Right cardiac atrium (tissue), 5 donors: ENCODE measurements around the gene CHST15. TPM values are rescaled to one million over a fixed set of nuclear protein-coding genes. Genes with fewer than 3 reads are reported as not detected.

ENCODE experiments used
- ATAC-seq, 2 donors: fragments of 200-7000 bp; cut with Tn5 transposase; one replicate each; pipeline versions ENCODE4 v1.8.0 to v1.9.1; 2020; ENCODE audit warnings: moderate library complexity in 2 of 2, mild to moderate bottlenecking in 1 of 2
- DNase-seq, 3 donors: peaks; one replicate each; pipeline ENCODE4 v3.0.0-alpha.2; 2020
- H3K27ac ChIP-seq: one replicate; pipeline ENCODE4 v1.5.1; 2013; ENCODE audit warnings: mild to moderate bottlenecking, low read length, control low read depth, moderate library complexity
- H3K27me3 ChIP-seq: one replicate; pipeline ENCODE4 v1.6.1; 2013; ENCODE audit not compliant: control insufficient read depth, insufficient read depth
- H3K4me1 ChIP-seq: one replicate; pipeline ENCODE4 v1.6.1; 2013; ENCODE audit warnings: low read length; ENCODE audit not compliant: control insufficient read depth, insufficient read depth
- H3K4me3 ChIP-seq: one replicate; pipeline ENCODE4 v1.5.1; 2013; ENCODE audit warnings: low read length, control low read depth
- H3K9me3 ChIP-seq: one replicate; pipeline ENCODE4 v1.6.1; 2013; ENCODE audit warnings: low read length; ENCODE audit not compliant: control insufficient read depth
- WGBS: extraction: QIAGEN DNeasy Blood & Tissue Kit; methylation state at CpG from one replicate; pipeline ENCODE4 v1.1.7; 2013; 5-methylcytosine and 5-hydroxymethylcytosine counted together
- intact Hi-C, 4 donors: fragments of 100-400 bp; cut with DNase I; formaldehyde crosslinking; loops; one replicate each; pipeline versions ENCODE4 v1.11.0 to v1.14.0; 2022 to 2023
- polyA plus RNA-seq: library from polyadenylated mRNA; stranded (reverse); fragments of 200-250 nt; gene quantifications from one replicate; pipeline ENCODE4 v1.2.3, GENCODE V29; 2013
- total RNA-seq, 4 donors: library from RNA; stranded (reverse); fragmentation: NEBNext Ultra II Directional; extraction: Animal tissue kit (Norgen Biotek cat#: 25700); gene quantifications; one replicate each; pipeline ENCODE4 v1.2.1, GENCODE V29; 2021
- donor health status: healthy with polysubstance abuse.
- donor health status: DM: no; HTN: yes; CAD: no.
- donor health status: DM: no; HTN: no; CAD: no.
- donor health status: DM: no; HTN: yes; CAD: no; lungs with severe emphysema.
- donor health status: DM: yes; HTN: yes; CAD: no.

The CHST15 gene
- total and polyA plus RNA-seq, 5 donors = 2.2 to 11.9 (median 8.2) TPM

DNA sequence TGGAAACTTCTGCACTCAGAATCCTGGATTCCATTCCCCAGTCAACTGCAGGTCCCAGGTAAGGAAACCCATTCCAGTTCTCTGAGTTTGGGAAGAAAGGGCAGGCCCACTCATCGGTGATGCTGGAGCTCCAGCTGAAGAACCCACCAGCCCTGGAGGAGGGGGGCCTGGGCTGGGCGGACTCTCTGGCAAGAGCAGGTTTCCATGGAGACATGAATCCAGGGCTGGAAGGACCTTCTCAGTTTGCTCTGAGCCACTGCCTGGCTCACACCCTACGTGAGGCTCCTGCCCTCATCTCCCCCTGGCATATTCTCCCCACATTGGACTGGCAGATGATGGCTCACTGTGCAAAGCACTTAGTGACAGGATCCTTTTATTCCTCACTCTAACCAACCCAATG lies 128.4 kb downstream of the CHST15 start:
- Histone ChIP-seq H3K4me3 (no peak overlapping the region), H3K27me3 (no peaks in the 10 kb centered on the region), H3K27ac (no peak overlapping the region), H3K9me3 (no peaks in the 10 kb centered on the region), H3K4me1 (no peaks in the 10 kb centered on the region)
- intact Hi-C loops = loop anchor here in 2 of 4 donors (2.0 to 5.0 kb wide), 2 partner anchors 382 to 383 kb away; no protein-coding TSS in a partner anchor
- DNase-seq (no peak), ATAC-seq (no peak)
- WGBS = 84% methylated on average over 3 of the region's 3 CpGs

DNA sequence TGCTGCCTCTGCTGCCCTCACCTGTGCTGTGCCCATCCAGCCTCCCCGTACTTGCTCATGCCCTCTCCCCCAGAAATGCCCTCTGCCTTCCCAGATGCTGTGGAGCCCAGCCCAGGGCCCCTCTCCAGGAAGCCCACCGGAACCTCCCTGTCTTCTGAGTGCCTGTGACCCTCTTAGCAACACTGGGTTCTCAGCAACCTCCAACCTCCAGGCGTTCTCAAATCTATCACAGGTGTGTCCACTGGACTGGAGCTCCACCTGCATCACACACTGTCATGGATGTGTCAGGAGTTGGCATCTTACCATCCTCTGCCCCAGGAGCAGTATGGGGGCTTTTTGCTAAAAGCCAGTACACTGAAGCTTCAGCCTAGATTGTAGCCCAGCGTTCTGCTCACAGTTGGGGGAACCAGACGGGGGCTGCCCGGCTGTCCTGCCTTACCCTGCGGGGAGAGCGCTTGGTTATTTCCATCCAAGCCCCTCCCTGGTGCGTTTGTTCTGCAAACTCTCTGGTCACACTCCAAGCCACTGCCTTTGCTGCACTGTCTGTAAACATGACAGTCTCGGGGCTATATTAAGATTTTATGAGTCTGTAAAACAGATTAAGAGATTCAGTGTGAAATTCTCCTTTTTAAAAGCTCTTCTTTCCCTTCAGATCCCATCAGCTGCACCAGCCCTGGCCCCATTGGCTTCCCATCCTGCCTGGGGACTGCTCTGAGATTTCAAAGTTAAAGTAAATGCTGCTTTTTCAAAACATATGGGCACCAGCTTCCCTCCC lies 130.5 kb downstream of the CHST15 start:
- ATAC-seq = no peak
- Histone ChIP-seq H3K4me3 (no peak overlapping the region), H3K4me1 (no peaks in the 10 kb centered on the region), H3K9me3 (no peaks in the 10 kb centered on the region), H3K27ac (no peak overlapping the region), H3K27me3 (no peaks in the 10 kb centered on the region)
- WGBS = 62% methylated on average over 10 of the region's 10 CpGs
- intact Hi-C loops = no loop called here
- no peak for DNase-seq

DNA sequence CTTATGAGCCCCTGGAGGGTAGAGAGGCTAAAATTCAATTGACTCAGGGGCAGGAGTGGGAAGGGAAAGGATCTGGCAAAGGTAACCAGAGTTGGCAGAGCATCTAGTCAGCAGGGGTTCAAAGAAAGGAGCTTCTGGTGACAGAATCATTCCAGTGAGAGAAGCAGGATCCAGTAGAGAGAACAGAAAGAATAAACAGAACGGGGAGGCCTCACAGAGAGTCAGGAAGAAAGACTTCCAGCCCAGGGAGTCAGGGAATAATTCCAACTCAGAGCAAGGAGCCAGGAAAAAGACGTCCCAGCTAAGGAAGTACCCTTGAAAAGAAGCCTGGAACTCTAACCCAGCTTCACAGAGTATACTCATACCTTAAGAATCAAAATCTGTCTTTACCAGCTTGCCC lies 135.2 kb downstream of the CHST15 start:
- no peak overlapping the region for H3K27ac ChIP-seq
- no peak overlapping the region for H3K4me3 ChIP-seq
- intact Hi-C loops = no loop called here
- DNase-seq (no peak), ATAC-seq (no peak)
- no peaks in the 10 kb centered on the region for H3K9me3 ChIP-seq
- 26% methylated on average over 2 of the region's 2 CpGs for WGBS
- H3K27me3 ChIP-seq = no peaks in the 10 kb centered on the region
- no peaks in the 10 kb centered on the region for H3K4me1 ChIP-seq

Other genes with a start within 250 kb of the CHST15 start
- gene CPXM2, start 201.8 kb downstream of the CHST15 start, total RNA-seq = 10 to 100 TPM in 2 of 4 donors, 1 to 10 TPM in 2; 4.9 to 12.8 (median 8.4) TPM
- gene CPXM2, start 201.8 kb downstream of the CHST15 start, polyA plus RNA-seq = 2.1 TPM